Progenitor cell of endocrine pancreas (in vitro differentiated cells): Measurements from ENCODE around the gene LLPH. TPM values are rescaled to one million over a fixed set of nuclear protein-coding genes. Genes with fewer than 3 reads are reported as not detected.

Experiments used
- DNase-seq: peaks from one replicate; pipeline ENCODE4 v3.0.0; 2021; ENCODE audit warnings: low spot score; ENCODE audit not compliant: unreplicated experiment
- H3K27ac Mint-ChIP-seq: 2 replicates; pipeline ENCODE4 v1.8.0; 2021; ENCODE audit warnings: mild to moderate bottlenecking, moderate library complexity, mixed read lengths
- H3K27me3 Mint-ChIP-seq: 2 replicates; pipeline ENCODE4 v1.8.0; 2021; ENCODE audit warnings: mixed read lengths
- H3K36me3 Mint-ChIP-seq: 2 replicates; pipeline ENCODE4 v1.8.0; 2022; ENCODE audit warnings: mixed read lengths; ENCODE audit not compliant: insufficient read depth
- H3K4me1 Mint-ChIP-seq: 2 replicates; pipeline ENCODE4 v1.8.0; 2021; ENCODE audit warnings: low read depth, mixed read lengths
- H3K4me3 Mint-ChIP-seq: 2 replicates; pipeline ENCODE4 v1.8.0; 2021; ENCODE audit warnings: low read depth, mild to moderate bottlenecking, moderate library complexity, mixed read lengths
- H3K9me3 Mint-ChIP-seq: 2 replicates; pipeline ENCODE4 v1.8.0; 2021; ENCODE audit warnings: low read depth, mixed read lengths
- total RNA-seq: library from RNA; stranded (reverse); gene quantifications from 2 replicates; pipeline ENCODE4 v1.2.1, GENCODE V29; 2021
- TF ChIP-seq, protein P1 (sequence below): fragments of 200-600 bp; sonication (generic); IDR thresholded peaks from one replicate; pipeline ENCODE4 v1.5.0; 2021; ENCODE audit warnings: antibody characterized with exemption, mild to moderate bottlenecking; ENCODE audit not compliant: unreplicated experiment

The LLPH gene
- total RNA-seq, 1 donor from 2014 or later, result 22.4 TPM

DNA sequence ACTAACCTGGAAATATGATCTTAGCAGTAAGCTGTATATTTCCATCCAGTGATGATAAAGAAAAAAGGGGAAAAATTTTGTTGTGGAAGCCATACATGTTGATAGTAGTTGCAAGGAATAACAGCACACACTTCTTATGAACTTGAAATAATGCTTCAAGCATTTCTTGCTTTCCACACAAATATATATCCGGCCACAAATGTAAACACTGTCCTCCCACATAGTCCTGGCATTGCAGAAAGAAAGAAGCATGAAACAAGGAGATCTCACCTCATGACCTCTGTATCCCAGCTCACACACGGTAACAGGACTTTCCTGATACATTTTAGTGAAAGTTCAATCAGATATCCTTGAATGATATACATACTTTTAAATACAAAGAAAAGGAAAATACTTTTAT lies 56.0 kb downstream of the LLPH start:
- H3K9me3 Mint-ChIP-seq, result peaks cover 3% of the 10 kb centered on the region
- no peaks in the 10 kb centered on the region for H3K27me3 Mint-ChIP-seq
- H3K4me3 Mint-ChIP-seq, result no peak overlapping the region
- H3K27ac Mint-ChIP-seq, result no peak overlapping the region
- TF ChIP-seq, protein P1, sequence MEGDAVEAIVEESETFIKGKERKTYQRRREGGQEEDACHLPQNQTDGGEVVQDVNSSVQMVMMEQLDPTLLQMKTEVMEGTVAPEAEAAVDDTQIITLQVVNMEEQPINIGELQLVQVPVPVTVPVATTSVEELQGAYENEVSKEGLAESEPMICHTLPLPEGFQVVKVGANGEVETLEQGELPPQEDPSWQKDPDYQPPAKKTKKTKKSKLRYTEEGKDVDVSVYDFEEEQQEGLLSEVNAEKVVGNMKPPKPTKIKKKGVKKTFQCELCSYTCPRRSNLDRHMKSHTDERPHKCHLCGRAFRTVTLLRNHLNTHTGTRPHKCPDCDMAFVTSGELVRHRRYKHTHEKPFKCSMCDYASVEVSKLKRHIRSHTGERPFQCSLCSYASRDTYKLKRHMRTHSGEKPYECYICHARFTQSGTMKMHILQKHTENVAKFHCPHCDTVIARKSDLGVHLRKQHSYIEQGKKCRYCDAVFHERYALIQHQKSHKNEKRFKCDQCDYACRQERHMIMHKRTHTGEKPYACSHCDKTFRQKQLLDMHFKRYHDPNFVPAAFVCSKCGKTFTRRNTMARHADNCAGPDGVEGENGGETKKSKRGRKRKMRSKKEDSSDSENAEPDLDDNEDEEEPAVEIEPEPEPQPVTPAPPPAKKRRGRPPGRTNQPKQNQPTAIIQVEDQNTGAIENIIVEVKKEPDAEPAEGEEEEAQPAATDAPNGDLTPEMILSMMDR, result no peak
- no peaks in the 10 kb centered on the region for H3K36me3 Mint-ChIP-seq
- no peaks in the 10 kb centered on the region for H3K4me1 Mint-ChIP-seq
- no peak for DNase-seq

DNA sequence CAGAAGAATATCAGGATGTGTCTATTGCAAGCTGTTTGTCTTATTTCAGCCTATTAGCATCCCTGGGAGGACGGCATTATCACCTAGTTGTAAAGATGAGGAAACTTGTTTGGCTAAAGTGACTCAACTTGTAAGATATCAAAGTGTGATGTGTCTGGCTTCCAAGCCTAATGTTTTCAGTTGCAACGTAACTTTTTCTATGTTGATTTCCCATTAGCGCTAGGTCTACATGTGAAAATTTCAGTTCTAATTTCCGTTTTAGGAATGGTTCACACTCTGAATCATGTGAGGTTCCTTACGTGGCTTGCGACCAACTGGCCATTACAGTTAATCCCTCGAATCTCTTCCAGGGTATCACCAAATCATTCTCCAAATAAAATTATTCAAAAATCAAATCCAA lies 58.0 kb downstream of the LLPH start:
- Mint-ChIP-seq H3K27me3 (no peaks in the 10 kb centered on the region), H3K27ac (no peak overlapping the region), H3K36me3 (no peaks in the 10 kb centered on the region), H3K4me3 (no peak overlapping the region), H3K9me3 (peaks cover 3% of the 10 kb centered on the region), H3K4me1 (no peaks in the 10 kb centered on the region)
- no peak for DNase-seq
- TF ChIP-seq, protein P1, result no peak

DNA sequence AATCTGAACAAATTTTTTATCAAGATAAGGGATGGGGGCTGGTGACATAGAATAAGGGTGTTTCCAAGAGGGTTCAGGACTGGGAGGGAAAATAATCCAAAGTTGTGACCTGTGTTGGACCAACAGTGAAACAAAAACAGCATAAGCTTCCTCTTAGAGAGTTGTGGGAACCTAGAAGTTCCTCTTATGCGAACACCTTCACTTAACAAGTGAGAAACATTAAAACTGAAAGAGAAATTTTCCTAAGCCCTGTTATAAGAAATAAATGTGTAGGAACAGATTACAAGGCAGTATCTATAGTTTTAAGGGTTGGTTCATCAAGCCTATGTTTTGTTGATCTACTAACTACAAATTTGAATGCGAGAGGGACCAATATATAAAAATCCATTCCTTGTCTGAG lies 58.4 kb downstream of the LLPH start:
- no peaks in the 10 kb centered on the region for H3K36me3 Mint-ChIP-seq
- H3K4me3 Mint-ChIP-seq, result no peak overlapping the region
- no peak overlapping the region for H3K27ac Mint-ChIP-seq
- DNase-seq, result no peak
- TF ChIP-seq, protein P1, result no peak
- H3K27me3 Mint-ChIP-seq, result no peaks in the 10 kb centered on the region
- H3K9me3 Mint-ChIP-seq, result peaks cover 3% of the 10 kb centered on the region
- no peaks in the 10 kb centered on the region for H3K4me1 Mint-ChIP-seq

DNA sequence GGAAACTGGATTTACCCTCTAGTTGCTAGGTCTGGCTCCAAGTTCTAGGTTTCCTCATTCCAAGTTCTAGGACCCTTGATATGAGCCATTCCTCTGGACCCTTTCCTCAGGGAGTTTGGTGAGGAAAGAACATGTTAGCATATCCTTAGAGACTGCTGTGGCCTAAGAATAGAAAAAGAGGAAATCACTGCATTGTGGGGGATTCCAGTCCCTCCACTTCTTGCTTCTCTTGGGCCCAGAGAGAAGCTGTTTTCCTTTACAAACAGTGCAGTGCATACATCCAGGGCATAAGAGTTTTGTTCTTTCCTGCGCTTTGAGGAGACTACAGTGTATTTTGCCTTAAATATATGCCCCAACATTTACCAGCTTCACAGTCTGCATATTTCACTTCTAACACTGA lies 59.0 kb downstream of the LLPH start:
- peaks cover 3% of the 10 kb centered on the region for H3K27me3 Mint-ChIP-seq
- no peak for DNase-seq
- no peaks in the 10 kb centered on the region for H3K4me1 Mint-ChIP-seq
- H3K36me3 Mint-ChIP-seq, result no peaks in the 10 kb centered on the region
- H3K27ac Mint-ChIP-seq, result no peak overlapping the region
- H3K4me3 Mint-ChIP-seq, result no peak overlapping the region
- TF ChIP-seq, protein P1, result no peak
- peaks cover 3% of the 10 kb centered on the region for H3K9me3 Mint-ChIP-seq

DNA sequence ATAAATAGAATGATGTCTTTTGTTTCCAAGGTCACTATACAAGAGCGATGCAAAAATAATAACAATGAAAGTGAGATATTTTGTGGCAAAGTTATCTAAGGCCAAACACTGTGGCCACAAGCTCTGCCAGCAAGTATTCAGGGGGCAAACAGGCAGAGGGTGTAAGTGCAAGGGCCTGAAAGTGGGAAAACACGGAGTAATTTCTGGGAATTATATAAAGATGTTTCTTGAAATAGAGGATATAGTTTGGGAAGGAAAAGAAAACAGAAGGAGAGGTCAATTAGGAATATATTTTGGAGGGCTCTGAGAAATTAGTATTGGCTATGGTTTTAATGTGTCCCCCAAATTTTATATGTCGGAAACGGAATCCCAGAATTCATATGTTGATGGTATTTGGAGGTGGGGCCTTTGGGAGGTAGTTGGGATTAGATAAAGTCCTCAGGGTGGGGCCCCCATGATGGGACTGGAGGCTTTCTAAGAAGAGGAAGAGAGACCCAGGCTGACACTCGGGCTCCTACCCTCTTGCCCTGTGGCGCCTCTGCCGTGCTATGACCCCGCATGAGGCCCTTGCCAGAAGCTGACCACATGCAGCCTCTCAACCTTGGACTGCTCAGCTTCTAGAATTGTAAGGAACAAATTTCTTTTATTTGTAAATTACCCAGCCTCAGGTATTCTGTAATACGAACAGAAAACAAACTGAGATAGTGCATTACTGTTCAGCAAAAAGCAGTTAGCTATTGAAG lies 60.0 kb downstream of the LLPH start:
- Mint-ChIP-seq H3K27me3 (peaks cover 7% of the 10 kb centered on the region), H3K9me3 (peaks cover 3% of the 10 kb centered on the region), H3K4me3 (no peak overlapping the region), H3K27ac (no peak overlapping the region), H3K4me1 (peaks cover 2% of the 10 kb centered on the region), H3K36me3 (no peaks in the 10 kb centered on the region)
- TF ChIP-seq, protein P1, result no peak
- DNase-seq, result no peak
